ENCODE results near the gene PCSK2.

Gene PCSK2

GRCh38 chr20:17513939-17514338 is 287.1 kb downstream of the PCSK2 start:
- DNase-seq: no peak

GRCh38 chr20:17515053-17515452 is 288.2 kb downstream of the PCSK2 start:
- no peak for DNase-seq

- no peak for DNase-seq
Measured at GRCh38 chr20:17518339-17519052, 291.7 kb downstream of the PCSK2 start.

- no peak for DNase-seq
Measured at GRCh38 chr20:17519606-17520285, 292.9 kb downstream of the PCSK2 start.

GRCh38 chr20:17520583-17520982 is 293.7 kb downstream of the PCSK2 start:
- DNase-seq: no peak

GRCh38 chr20:17522528-17522927 is 295.7 kb downstream of the PCSK2 start:
- DNase-seq: no peak

- DNase-seq: no peak
Measured at GRCh38 chr20:17523326-17523725, 296.5 kb downstream of the PCSK2 start.

GRCh38 chr20:17524560-17524959 is 297.7 kb downstream of the PCSK2 start:
- DNase-seq: no peak

GRCh38 chr20:17525132-17525531 is 298.3 kb downstream of the PCSK2 start:
- no peak for DNase-seq

- no peak for DNase-seq
Measured at GRCh38 chr20:17525650-17526049, 298.8 kb downstream of the PCSK2 start.

- DNase-seq: no peak
Measured at GRCh38 chr20:17529586-17529985, 302.7 kb downstream of the PCSK2 start.

GRCh38 chr20:17530153-17530552 is 303.3 kb downstream of the PCSK2 start:
- no peak for DNase-seq

- DNase-seq: no peak
Measured at GRCh38 chr20:17530716-17531664, 304.1 kb downstream of the PCSK2 start, which contains the start of gene BFSP1. Gene BFSP1 (minus strand): TSS chr20:17531379. CDS start chr20:17531329, 50 bp downstream.

- no peak for DNase-seq
Measured at GRCh38 chr20:17531665-17532025, 304.8 kb downstream of the PCSK2 start.

- no peak for DNase-seq
Measured at GRCh38 chr20:17533396-17533795, 306.6 kb downstream of the PCSK2 start.

- no peak for DNase-seq
Measured at GRCh38 chr20:17534077-17534476, 307.2 kb downstream of the PCSK2 start.

Measured in activated CD4-positive, CD25-positive, alpha-beta regulatory T cell (primary cell).